Stimulated activated CD8-positive, alpha-beta memory T cell treated with anti-CD3 and anti-CD28 coated beads, Interleukin-15, amount 100 ng/mL, for 1 hour (primary cell): Measurements from ENCODE around the gene ANXA2.
"Not testable (repeated sequence)": the region's sequence is repeated elsewhere in the genome, so short reads cannot be mapped to it uniquely, and the experiment has no call there.

Experiments
- DNase-seq: peaks from one replicate; pipeline ENCODE4 v3.0.0-alpha.2; 2020; ENCODE audit warnings: low read depth

The ANXA2 gene

DNA sequence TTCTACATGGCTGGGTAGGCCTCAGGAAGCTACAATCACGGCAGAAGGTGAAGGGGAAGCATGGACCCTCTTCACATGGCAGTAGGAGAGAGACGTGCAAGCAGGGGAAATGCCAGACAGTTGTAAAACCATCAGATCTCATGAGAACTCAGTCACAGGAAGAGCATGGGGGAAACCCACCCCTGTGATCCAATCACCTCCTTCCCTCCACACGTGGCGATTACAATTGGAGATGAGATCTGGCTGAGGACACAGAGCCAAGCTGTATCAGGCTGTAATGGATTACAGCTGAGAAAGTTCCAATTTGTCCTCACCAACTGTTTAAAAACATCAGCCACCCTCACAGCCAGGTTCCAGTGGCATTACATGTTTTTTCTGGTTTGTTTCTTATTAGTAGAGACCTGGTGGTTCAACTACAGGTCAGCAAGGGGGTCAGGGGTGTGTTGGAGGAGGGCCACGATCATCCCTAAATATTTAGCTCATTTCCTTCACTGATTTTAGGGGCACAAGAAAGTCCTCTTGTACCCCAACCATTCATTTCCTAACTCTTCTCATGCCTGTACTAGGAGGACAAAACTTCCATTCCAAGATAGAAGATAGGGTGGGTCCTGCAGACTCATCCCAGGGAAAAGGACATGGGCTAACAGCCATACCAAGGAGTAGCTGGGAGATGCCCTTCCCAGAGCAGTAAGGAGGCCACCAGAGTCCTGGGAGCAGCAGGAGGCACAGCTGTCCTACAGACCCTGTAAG, 54.4 kb downstream of the ANXA2 start:
- no peak for DNase-seq

DNA sequence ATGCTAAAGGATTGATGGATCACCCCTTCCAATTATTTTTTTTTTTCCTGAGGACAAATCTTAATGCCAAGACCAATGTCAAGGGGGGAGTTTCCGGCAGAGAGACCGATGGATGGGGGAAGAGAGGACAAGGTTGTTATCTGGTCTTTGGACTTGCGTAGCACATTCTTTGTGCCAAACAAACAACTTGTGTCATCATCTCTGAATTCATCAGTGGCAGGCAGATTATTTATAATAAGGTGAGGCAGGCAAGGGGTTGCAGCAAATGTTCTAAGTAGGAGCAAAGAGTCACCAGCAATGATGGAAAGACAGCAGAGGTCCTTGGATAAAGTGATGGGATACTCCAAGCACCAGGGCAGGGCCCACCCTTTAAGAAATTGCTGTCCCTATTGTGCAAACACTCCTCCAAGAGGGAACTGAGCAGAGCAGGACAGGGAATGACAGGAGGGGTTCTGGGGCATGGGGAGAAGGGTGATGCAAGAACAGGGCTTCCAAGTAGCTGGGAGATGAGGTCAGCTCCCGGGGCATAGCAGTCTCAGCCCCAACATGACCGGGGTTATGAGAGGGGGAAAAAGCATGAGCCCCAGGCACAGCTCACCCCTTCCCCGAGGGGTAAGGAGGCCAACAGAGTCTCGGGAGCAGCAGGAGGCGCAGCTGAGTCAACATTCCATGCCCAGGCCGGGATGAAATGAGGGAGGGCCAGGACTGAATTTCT, 57.4 kb downstream of the ANXA2 start:
- no peak for DNase-seq

DNA sequence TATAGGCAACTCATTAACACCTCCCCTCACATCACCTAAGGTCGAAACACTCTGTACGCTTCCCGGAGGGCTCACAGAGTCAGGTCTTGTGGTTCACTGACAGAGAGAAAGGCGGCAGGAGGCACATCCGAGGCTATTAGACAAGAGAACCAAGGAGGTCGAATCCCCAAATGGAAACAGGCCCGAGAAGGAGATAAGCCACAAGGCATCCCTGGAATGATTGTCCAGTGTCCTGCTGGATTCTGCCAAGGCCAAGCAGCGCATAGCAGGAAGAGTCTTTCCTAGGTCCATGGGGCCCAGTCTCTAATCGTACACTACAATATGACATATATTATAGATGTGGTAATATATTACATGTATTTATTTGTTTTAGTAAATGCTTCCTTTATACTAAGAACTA, 58.5 kb downstream of the ANXA2 start:
- DNase-seq: no peak

DNA sequence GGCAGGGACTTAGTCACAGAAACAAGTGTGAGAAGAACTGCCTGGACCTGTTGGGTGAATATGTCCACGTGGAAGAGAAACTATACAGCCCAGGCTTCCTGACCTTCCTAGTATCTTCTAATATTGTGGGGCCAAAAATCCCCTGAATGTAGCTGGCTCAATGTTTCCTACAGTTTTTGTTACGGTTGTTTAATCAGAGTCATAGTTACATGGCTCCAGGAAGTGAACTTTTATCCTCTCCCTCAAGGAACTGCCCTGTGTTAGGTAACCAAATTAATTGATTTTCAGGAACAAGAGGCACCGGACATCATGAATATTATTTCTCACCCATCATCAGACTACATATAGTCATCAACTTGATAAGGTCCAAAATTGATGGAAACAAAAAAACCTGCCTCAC, 59.0 kb downstream of the ANXA2 start:
- no peak for DNase-seq

- DNase-seq: no peak
Observed at GRCh38 chr15:60337076-60337475, 60.7 kb downstream of the ANXA2 start.

- not testable (repeated sequence) for DNase-seq
Observed at GRCh38 chr15:60335296-60335695, 62.5 kb downstream of the ANXA2 start.

DNA sequence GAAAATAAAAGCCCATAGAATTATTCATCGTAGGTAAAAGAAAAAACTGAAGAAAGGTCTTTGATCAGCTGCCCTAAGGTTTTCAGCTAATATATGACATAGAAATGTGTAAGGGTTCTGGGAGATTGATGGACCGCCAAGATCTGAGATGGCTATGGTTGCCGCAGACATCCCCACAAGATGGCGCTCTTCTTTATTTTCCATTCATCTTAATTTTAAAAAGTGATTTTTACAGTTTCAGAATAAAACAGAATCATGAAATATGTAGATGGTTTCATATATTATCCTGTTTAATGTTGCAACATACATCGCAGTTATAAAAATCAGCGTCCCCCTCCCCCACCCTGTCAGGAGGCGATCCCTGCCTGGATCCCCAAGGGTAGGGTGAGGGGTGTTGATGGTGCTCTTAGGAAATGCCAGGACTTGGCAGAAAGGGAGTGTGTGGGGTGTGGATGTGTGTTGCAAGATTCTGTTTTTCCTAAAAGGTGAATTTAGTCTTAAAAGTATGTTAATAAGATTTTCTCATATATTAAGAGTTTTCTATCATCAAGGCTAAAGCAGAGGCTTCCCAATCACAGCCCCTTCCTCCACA, 68.8 kb downstream of the ANXA2 start:
- no peak for DNase-seq

DNA sequence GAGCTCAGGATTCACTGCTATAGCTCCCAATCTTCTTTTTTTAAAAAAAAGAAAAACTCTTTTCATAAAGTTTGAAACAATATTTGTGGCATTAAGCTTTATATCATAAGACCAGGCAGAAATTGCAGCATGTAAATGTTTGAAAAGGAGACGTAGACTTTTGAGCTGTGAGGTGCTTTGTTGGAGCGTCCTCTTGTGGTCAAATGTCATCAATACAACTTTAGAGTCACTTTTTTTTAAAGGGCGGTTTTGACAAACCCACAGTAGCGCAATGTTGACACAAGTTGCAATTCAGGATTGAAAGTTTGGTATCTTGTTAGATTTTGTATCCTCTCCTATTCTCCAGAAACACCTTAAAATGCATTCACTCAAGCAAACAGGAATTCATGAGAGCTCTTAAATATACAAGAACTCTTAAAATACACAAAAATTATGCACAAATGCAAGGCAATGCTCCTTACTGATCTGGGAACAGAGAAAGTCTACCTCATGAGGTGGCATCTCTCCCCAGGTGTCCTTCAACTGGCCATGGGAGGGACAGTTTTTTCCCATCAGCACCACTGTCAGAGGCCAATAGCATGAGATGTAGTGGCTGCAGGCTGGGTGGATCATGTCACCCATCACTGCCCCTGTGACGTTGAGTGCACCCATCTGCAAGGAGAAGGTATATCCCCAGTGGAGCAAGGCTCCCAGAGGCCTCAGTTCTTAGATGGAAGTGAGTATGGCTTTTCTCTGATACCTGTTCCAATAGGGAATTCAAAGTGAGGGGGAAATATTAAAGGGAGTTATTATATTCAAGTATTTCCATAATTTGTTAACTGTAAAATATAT, 70.7 kb downstream of the ANXA2 start:
- DNase-seq: no peak

DNA sequence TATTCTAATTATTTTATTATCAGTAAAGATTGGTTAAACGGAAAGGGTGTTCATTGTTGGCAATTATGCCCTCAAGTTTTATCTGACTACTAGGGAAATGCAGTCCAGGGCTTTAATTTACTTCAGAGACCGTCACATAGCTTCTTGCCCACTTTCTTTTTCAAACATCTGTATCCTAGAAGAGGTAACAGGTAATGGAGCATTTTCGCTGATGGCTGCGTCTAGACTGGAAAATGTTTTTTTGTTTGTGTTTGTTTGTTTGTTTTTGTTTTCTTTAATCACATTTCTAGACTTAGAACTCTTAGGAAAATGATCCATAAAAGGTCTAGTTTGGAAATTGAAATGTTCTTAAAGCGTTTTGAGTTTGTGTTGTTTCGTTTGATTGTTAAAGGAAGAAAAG, 71.4 kb downstream of the ANXA2 start:
- no peak for DNase-seq

DNA sequence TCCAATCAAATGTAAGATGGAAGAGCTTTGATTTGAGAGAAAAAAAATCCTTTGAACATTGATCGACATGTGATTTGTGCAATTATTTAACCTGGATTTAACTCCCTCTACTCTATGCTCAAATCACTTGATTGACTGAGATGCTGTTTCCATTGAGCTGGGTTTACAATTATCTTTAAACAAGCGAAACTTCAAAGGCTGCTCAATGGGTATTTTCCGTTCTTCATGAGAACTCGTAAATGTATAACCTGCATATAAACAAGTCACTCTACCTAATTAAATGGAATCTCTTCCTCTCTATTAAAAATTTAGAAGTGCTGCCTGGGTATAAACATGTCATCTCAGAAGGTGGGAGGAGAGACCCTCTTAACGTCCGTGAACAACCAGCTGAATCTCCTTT, 71.9 kb downstream of the ANXA2 start:
- no peak for DNase-seq

GRCh38 chr15:60324706-60325438, 72.9 kb downstream of the ANXA2 start:
- no peak for DNase-seq

DNA sequence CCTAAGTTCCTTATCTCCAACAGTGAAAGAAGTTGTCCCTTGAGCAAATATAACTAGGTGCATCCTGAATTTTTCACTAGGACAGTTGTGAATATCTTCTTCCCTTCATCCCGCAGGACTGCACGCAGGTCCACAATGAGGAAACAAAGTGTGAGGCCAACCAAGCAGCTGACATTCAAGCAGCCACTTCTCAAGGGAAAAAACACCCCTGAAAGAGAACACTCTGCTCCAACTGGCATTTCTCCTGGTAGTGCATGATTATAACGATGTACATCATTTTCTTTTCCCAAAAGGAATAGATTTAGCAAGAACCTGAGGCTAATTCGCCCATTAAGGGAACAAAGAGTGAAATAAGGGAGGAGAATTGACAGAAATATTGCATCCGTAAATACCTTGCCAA, 74.5 kb downstream of the ANXA2 start:
- DNase-seq: no peak

DNA sequence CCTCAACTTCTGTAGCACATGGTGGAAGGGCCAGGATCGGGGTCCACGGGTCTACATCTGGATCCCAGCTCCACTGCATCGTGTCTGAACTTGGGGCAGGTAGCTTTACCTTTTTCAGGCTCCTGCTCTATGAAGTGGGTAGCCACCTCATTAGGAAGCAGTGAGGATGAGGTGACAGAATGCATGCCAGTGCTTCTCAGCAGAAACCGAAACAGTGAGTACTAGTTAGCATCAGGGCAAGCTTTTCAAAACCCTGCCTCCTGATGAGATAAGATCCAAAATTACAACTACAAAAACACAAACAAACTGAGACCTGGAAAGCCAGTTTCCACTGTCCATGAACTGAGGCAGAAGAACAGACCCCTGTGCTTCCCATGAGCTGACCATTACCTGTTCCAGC, 77.4 kb downstream of the ANXA2 start:
- no peak for DNase-seq

DNA sequence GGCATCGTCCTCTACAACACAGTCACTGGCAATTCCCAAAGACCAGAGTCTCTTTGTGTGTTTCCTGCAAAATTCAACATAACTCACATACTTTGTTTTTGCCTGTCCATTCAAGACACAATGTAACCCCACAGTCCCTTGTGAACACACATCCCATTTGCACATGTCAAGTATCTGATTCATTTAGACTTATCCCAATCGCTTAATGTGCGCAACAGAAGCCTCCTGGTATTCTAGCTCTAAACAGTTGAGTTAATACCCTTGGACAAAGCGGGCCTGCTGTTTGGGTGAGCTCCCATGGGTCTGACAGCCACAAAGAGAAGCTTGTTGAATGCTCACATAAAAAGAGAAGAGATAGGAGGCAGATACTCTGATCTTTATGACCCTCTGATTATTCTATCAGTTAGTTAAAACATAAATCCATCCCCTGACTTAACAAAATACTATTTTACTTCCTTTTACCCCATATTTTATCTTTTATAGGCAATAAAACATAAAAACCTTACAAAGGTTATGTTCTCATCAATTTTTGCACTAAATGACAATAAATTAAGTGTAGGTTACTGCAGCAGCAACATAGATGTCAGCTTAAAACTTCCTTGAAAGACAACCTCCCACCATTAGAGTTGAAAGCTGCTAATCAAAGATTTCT, 79.4 kb downstream of the ANXA2 start:
- DNase-seq: no peak

DNA sequence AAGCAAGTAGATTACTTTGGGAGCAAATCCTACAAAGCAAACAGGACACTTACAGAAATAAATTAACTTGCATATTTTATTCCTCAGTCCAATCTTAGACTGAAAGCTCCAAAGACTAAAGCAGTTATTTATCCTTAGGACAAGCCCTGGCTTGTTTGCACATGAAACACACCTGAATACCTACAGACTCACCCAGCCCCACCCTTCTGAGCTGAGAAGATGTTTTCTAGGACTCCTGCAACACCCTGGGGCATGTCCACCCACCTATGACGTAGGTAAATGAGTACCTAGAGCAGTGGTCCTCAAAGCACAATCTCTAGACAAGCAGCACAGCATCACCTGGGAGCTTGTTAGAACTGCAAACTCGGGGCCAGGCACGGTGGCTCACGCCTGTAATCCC, 80.8 kb downstream of the ANXA2 start:
- no peak for DNase-seq

DNA sequence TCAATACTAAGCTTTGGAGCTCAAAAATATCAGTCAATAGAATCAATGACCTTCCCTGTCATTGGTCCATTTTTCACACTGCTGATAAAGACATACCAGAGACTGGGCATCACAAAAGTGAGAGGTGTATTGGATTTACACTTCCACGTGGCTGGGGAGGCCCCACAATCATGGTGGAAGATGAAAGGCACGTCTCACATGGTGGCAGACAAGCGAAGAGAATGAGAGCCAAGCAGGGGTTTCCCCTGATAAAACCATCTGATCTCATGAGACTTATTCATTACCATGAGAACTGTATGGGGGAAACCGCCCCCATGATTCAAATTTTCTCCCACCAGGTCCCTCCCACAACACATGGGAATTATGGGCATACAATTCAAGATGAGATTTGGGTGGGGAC, 81.9 kb downstream of the ANXA2 start:
- DNase-seq: no peak

- no peak for DNase-seq
Observed at GRCh38 chr15:60313906-60314305, 83.9 kb downstream of the ANXA2 start.

- no peak for DNase-seq
Observed at GRCh38 chr15:60307034-60307433, 90.8 kb downstream of the ANXA2 start.

DNA sequence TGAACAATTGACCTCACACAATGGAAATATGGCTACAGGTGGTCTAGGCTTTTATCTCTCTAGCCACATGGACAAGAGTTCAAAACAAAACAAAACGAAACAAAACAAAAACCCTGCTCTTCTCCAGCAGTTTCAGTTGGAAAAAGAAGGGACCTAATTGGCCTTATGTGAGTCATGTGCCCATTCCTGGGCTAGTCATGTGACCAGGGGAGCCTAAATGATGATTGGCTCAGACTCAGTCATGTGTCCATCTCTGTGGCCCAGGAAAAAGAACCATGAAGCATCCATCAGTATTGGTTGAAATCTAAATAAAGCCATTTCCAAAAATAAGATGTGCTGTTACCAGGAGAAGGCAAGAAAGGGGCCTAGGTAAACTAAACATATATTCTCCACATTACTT, 96.8 kb downstream of the ANXA2 start:
- no peak for DNase-seq

DNA sequence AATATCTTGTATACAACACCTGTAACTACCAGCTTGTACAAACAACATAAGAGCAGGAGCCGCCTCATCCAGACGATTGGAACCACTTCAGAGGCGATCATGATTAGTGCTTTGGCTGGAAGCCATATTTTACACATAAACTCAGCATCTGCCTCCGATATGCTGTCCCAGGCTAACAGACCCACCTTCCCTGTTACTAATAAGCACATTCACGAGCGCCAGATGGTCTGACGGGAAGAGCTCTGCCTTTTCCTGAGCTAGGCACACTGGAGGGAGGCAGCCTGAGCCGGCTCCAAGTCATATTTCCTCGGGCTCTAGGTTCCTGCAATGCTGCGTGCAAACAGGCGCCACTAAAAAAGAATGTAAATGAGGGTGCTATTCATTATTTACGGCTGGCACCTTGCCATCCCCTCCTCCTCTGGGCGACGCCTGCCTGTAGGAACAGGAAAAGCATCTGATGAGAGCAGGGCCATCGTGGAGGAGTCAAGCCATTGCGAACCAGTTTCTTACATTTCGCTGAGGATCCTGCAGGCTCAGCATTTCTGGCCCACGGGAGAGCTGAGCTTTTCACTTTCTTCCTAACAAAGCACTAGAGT, 98.2 kb downstream of the ANXA2 start:
- DNase-seq: no peak
